ENCODE measurements around the gene RBM42.
A peak's percentile ranks its signal among the peaks of the same experiment; 100 is the strongest.
"Not testable (repeated sequence)": the region's sequence is repeated elsewhere in the genome, so short reads cannot be mapped to it uniquely, and the experiment has no call there.

The RBM42 gene

DNA sequence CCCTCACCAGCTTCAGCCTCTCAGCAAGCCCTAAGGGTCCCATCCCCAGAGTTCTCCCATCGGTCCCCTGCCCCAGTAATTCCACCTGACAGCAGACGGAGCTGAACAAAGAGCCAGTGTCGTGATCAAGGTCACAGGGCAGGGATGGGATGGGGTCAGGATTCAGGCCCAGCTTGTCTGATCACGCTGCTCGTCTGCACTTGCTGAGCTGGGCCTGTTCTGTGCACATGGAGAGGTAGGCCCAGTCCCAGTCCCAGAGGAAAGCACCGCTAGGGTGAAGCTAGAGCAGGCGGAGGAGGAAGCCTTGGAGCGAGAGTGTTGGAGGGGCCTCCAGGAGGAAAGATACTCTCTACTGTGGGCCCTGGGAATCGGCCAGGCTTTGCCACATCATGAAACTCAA lies 7.1 kb upstream of the RBM42 start:
- DNase-seq = no peak

DNA sequence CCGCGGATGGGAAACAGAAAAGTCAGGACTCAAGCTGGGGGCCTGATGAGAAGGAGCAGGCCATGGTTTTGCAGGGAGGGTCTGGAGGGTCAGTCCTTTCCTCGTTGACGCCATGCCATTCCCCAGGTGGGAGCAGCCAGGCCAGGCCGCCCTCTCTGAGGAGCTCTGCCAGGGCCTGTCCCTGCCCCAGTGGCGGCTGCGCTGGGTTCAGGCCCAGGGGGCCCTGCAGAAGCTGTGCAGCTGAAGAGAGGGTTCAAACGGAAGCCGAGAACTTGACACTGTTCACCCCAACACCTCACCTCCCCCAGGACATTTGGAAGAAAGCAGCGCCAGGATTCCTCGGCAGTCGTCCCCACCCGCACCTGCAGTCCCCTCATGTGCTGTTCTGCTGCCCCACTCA lies 6.1 kb upstream of the RBM42 start:
- DNase-seq = no peak

DNA sequence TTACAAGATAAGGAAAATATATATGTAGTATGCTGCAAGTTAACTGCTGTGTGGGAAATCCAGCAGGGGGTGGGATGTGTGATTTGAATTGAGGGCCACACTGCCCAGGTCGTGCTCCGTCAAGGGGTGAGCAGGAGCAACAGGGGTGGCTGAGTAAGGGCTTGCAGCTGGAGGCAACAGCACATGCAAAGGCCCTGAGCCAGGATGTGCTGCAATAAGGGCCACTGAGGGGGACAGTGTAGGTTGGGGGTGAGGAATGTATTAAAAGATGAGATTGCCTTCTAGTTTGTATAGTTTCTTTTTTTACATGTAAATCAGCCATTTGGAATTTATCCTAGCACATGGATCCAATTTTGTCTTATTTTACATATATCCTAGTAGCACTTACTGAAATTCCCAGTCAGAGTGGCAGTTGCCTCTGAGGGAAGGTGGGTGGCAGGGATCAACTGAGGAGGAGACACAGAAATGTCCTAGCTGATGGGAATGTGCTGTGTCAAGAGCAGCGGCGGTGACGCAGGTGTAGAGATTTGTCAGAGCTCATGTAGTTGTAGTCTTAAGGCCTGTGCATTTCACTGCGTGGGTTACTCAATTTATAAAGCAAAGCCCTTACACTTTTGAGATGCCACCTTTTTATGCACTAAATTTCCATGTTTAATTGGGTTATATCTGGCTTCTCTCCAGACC lies 5.4 kb upstream of the RBM42 start:
- DNase-seq = no peak

DNA sequence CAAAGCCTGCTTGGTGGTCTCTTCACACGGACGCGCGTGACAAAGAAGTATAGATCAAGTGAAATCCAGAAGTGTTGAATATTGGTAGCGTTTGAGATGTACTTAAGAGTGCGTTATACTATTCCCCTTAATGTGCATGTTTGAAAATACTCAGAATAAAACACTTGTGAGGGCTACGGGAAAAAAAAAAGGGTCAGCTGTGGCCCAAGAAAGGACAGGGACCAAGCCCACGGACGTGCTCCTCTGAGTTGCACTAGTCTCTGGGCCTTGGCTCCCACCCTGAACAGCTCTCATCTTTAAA lies 622 bp upstream of the RBM42 start:
- DNase-seq = no peak

GRCh38 chr19:35629332-35629633 lies 447 bp downstream of the RBM42 start:
- no peak for DNase-seq

GRCh38 chr19:35633727-35634440 lies 5.0 kb downstream of the RBM42 start:
- DNase-seq = no peak

DNA sequence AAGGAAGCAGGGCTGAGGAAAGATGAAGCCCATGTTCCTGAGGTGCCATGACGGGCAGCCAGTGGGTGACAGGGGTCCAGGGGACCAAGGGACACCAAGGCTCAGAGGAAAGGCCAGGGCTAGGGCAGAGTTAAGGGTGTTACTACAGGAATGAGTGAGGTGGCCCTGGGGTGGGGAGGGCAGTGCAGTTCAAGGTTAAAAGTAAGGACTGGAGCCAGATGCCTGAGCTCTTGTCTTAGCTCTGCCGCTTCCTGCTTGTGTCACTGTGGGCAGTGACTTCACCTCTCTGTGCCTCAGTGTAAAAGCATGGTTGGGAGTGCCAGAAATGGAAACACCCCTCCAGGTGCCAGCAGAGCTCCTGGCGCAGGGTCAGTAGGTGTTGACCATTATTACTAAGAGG lies 7.8 kb downstream of the RBM42 start:
- DNase-seq = no peak

DNA sequence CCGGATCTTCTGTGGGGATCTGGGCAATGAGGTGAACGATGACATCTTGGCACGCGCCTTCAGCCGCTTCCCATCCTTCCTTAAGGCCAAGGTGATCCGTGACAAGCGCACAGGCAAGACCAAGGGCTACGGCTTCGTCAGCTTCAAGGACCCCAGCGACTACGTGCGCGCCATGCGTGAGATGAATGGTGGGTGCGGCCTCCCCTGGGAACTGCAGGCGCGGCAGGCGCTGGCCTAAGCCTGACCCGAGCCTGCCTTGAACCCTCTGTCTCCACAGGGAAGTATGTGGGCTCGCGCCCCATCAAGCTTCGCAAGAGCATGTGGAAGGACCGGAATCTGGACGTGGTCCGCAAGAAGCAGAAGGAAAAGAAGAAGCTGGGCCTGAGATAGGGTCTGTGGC lies 8.3 kb downstream of the RBM42 start:
- DNase-seq = no peak

DNA sequence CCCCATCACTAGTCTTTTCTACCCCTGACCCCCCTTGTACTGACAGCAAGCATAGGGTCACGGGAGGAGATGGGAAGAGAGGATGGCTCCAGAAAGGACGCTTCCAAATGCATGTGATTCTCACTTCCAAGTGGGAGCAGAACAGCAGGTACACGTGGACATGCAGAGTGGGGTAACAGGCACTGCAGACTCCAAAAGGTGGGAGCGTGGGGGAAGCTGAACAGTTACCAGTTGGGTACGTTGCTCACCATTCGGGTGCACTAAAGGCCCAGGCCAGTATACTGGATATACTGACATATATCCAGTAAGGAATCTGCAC lies 10.4 kb downstream of the RBM42 start:
- DNase-seq = no peak

- no peak for DNase-seq
Observed at GRCh38 chr19:35639863-35640262, 11.0 kb downstream of the RBM42 start.

DNA sequence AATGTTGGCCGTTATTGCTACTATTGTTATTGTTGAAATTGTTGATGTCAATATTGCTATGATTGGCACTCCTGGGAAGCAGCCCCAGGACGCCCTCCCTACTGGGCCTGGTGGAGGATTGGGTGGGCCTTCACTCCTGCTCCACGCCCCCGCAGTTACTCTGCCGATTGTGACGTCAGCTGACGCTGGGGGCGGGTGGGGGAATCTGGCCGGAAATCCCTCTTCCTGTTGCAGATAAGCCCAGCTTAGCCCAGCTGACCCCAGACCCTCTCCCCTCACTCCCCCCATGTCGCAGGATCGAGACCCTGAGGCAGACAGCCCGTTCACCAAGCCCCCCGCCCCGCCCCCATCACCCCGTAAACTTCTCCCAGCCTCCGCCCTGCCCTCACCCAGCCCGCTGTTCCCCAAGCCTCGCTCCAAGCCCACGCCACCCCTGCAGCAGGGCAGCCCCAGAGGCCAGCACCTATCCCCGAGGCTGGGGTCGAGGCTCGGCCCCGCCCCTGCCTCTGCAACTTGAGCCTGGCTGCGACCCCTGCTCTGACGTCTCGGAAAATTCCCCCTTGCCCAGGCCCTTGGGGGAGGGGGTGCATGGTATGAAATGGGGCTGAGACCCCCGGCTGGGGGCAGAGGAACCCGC lies 12.8 kb downstream of the RBM42 start, which contains the start of gene ETV2:
ETV2 (plus strand) TSS at position 231 of the 637 bp plus-strand sequence. CDS start 716 bp downstream, outside the sequence.
- no peak for DNase-seq

- no peak for DNase-seq
Observed at GRCh38 chr19:35642312-35642711, 13.5 kb downstream of the RBM42 start.

DNA sequence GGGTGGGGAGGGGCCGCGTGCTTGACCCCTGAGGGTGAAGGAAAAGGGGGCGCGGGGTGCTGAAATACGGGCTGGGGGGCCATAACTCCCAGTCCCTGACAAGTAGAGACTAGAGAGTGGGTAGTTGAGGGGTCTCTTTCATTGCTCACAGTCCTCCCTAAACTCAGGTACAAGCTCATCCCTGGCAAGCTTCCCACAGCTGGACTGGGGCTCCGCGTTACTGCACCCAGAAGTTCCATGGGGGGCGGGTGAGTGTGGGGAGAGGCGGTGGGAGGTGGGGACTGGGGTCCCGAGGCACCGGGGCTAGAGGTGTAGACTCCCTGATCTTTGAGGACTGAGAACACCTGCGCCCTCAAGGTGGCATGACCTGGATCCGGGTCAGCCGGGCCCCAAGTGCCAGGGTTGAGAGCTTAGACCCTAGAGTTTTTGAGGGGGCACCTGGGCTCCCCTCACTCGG lies 14.0 kb downstream of the RBM42 start:
- DNase-seq = no peak

- DNase-seq = peak; percentile 60
Observed at GRCh38 chr19:35643255-35644205, 14.7 kb downstream of the RBM42 start.

- peak; percentile 93 for DNase-seq
Observed at GRCh38 chr19:35644206-35644986, 15.6 kb downstream of the RBM42 start.

- DNase-seq = no peak
Observed at GRCh38 chr19:35644987-35645679, 16.3 kb downstream of the RBM42 start.

GRCh38 chr19:35645680-35646511 lies 17.1 kb downstream of the RBM42 start:
- DNase-seq = no peak

DNA sequence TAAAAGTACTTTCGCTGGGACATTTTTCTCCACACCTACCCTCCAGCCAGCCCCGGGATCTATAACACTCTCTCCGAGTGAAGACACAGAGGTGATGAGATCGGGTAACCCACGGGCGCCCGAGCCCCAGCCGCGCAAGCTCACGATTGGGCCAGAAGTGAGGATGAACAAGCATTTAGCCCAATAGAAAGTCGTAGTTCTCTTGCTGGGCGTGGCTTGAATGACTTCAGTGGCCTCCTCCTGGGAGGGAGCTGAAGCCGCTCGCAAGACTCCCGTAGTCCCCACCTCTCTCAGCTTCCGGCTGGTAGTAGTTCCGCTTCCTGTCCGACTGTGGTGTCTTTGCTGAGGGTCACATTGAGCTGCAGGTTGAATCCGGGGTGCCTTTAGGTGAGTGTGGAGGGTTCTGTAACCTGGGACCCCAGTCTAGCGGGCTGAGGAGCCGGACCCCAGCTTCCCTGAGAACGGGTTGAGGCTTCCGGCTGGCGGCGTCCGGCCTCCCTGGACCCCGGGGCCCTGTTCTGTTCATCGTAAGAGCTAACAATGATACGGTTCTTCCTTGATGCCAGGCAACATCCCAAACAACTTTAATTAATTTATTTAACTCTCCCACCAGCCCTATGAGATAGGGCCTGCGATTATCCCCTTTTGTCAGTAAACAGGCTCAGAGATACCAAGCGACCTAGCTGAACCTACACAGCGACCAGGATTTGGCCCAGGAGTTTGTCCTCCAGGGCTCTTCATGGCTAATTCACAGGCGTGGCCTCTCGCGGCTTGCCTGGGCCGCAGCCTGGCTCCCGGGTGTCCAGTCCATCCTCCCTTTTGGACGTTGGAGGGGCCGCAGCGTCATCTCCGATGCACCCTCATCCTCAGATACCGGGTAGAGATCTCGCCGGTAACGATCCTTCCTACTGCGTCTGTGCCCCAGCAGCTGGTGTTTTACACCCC lies 19.5 kb downstream of the RBM42 start, which contains the start of gene COX6B1:
COX6B1 (plus strand) TSS at position 307 of the 945 bp plus-strand sequence. CDS start 2,921 bp downstream, outside the sequence.
- peak; percentile 97 for DNase-seq

DNA sequence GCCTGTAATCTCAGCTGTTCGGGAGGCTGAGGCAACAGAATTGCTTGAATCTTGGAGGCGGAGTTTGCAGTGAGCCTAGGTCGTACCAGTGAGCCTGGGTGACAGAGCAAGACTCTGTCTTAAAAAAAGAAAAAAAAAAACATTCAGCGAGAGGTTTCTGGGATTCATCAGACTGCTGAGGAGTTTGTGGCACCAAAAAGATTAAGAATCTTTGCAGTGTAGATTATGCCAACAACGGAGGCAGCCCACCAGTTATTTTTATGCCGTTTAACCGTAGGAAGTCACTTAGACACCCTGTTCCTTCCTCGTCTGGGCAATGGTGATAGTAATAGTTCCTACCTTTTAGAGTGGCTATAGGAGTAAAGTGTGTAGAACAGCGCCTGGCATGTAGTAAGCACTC lies 21.7 kb downstream of the RBM42 start:
- no peak for DNase-seq

- DNase-seq = not testable (repeated sequence)
Observed at GRCh38 chr19:35654828-35655227, 26.0 kb downstream of the RBM42 start.

Measured in NCI-H1694 (cell line).